ENCODE results near the gene CARD18. TPM values are rescaled to one million over a fixed set of nuclear protein-coding genes. Genes with fewer than 3 reads are reported as not detected.

CARD18 gene
- total and polyA plus RNA-seq, 8 donors, result 0.23 TPM; not detected in 7

DNA sequence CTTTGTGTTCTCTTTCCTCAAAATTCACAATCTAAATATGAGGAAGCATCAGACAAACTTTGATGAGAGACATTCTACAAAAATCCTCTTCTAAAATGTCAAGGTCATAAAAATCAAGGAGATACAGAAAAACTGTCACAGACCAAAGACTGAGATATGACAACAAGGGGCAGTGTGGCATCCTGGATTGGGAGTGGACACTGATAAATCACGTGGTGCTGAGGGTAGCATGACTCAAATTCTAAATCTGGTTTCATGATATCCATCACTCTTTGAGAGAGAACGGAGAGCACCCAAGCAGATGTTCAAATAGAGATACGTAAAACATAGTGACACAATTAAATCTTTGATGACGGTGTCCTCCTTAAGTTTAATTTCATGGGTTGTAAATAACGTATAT is 13.0 kb upstream of the CARD18 start:
- Histone ChIP-seq H3K27ac (no peak overlapping the region), H3K27me3 (no peaks in the 10 kb centered on the region), H3K9me3 (no peaks in the 10 kb centered on the region), H3K36me3 (no peaks in the 10 kb centered on the region), H3K4me3 (no peak overlapping the region), H3K4me1 (no peaks in the 10 kb centered on the region)
- intact Hi-C loops (cut with DNase I; ENCODE audit: low total_unique reads), result no loop called here
- 87 to 91% (median 89%) methylated on average over 5 of the region's 5 CpGs for WGBS, 5 donors
- no peak for DNase-seq
- TF ChIP-seq, protein P1, sequence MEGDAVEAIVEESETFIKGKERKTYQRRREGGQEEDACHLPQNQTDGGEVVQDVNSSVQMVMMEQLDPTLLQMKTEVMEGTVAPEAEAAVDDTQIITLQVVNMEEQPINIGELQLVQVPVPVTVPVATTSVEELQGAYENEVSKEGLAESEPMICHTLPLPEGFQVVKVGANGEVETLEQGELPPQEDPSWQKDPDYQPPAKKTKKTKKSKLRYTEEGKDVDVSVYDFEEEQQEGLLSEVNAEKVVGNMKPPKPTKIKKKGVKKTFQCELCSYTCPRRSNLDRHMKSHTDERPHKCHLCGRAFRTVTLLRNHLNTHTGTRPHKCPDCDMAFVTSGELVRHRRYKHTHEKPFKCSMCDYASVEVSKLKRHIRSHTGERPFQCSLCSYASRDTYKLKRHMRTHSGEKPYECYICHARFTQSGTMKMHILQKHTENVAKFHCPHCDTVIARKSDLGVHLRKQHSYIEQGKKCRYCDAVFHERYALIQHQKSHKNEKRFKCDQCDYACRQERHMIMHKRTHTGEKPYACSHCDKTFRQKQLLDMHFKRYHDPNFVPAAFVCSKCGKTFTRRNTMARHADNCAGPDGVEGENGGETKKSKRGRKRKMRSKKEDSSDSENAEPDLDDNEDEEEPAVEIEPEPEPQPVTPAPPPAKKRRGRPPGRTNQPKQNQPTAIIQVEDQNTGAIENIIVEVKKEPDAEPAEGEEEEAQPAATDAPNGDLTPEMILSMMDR (IDR thresholded peaks at IDR 0.05), result no peak
- no peak for TF ChIP-seq POLR2AphosphoS5 (IDR thresholded peaks at IDR 0.05)
- no peak for TF ChIP-seq EP300 (IDR thresholded peaks at IDR 0.05)
- TF ChIP-seq POLR2A (IDR thresholded peaks at IDR 0.05), result no peak

DNA sequence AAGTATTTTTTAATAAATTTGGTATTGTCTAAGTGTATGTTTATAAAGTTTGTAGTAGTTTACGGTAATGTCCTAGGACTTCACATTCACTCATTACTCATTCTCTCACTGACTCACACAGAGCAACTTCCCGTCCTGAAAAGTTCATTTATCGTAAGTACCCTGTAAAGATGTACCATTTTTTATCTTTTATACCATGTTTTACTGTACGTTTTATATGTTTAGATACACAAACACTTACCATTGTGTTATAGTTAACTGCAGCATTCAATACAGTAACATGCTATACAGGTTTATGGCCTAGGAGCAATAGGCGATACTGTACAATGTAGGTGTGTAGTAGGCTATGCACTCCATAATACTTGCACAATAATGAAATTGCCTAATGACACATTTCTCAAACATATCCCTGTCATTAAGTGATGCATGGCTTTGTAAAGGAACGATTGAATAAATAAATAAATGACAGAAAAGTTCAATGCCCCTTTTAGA is 12.5 kb upstream of the CARD18 start:
- intact Hi-C loops (cut with DNase I; ENCODE audit: low total_unique reads), result no loop called here
- TF ChIP-seq EP300 (IDR thresholded peaks at IDR 0.05), result no peak
- no peak for TF ChIP-seq POLR2AphosphoS5 (IDR thresholded peaks at IDR 0.05)
- TF ChIP-seq, protein P1 (IDR thresholded peaks at IDR 0.05), result no peak
- TF ChIP-seq POLR2A (IDR thresholded peaks at IDR 0.05), result no peak

DNA sequence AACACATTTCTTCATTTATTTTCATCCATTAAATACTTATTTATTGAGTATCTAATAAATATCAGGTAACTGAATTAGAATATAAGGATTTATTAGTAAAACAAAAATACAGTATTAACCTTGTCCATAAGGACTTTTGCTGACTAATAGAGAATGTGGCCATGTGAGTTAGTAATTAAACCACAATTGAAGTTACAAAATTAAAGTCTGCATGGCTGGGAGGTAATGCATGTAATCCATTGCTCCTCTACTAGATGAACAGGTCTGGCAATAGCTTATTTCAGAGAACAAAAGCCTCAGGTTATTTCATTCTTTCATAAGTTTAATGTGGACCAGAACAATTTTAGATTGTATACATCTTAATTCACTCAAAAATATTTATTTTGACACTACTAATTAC is 9.9 kb upstream of the CARD18 start:
- Histone ChIP-seq H3K4me1 (no peaks in the 10 kb centered on the region), H3K27ac (no peak overlapping the region), H3K4me3 (no peak overlapping the region), H3K36me3 (no peaks in the 10 kb centered on the region), H3K9me3 (no peaks in the 10 kb centered on the region), H3K27me3 (no peaks in the 10 kb centered on the region)
- TF ChIP-seq, protein P1 (IDR thresholded peaks at IDR 0.05), result no peak
- TF ChIP-seq POLR2AphosphoS5 (IDR thresholded peaks at IDR 0.05) (no peak), EP300 (IDR thresholded peaks at IDR 0.05) (no peak), POLR2A (IDR thresholded peaks at IDR 0.05) (no peak)
- intact Hi-C loops (cut with DNase I; ENCODE audit: low total_unique reads), result no loop called here
- DNase-seq, result no peak

More for the DNA sequence above, 12.5 kb upstream of the CARD18 start:
- WGBS, 5 donors, result 72 to 87% (median 77%) methylated on average over 6 of the region's 6 CpGs
- Histone ChIP-seq H3K4me3 (no peak overlapping the region), H3K27ac (no peak overlapping the region), H3K4me1 (no peaks in the 10 kb centered on the region), H3K36me3 (no peaks in the 10 kb centered on the region), H3K27me3 (no peaks in the 10 kb centered on the region), H3K9me3 (no peaks in the 10 kb centered on the region)
- no peak for DNase-seq

DNA sequence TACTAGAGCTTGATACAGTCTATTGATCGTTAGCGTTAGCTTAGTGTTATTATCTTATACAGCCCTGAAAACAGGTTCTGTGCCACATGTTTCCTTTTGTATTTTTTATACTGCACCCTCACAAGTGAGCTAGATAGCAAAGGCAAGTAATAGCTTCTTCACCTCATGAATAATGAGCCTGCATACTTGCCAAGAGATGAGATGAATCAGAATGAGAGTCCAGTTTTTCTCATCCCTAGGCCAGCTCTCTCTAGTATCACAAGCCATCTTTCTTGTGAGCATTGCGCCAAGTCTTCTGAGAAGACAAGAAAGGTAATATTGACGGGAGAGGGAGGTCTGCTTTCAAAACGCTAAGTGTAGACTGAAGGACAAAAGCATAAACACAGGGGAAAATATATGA is 8.7 kb upstream of the CARD18 start:
- DNase-seq, result no peak
- H3K9me3 ChIP-seq, result no peaks in the 10 kb centered on the region
- H3K4me1 ChIP-seq, result no peaks in the 10 kb centered on the region
- TF ChIP-seq POLR2AphosphoS5 (IDR thresholded peaks at IDR 0.05) (no peak), EP300 (IDR thresholded peaks at IDR 0.05) (no peak)
- TF ChIP-seq, protein P1 (IDR thresholded peaks at IDR 0.05), result no peak
- intact Hi-C loops (cut with DNase I; ENCODE audit: low total_unique reads), result no loop called here
- no peak overlapping the region for H3K27ac ChIP-seq
- 83 to 93% (median 87%) methylated on average over 5 of the region's 5 CpGs for WGBS, 5 donors
- H3K4me3 ChIP-seq, result no peak overlapping the region
- H3K27me3 ChIP-seq, result no peaks in the 10 kb centered on the region
- H3K36me3 ChIP-seq, result no peaks in the 10 kb centered on the region
